Peyer's patch (tissue), 4 donors: ENCODE results near the gene CDCA4.

ENCODE experiments used
- POLR2A ChIP-seq, 2 donors: fragments of 450-650 bp; IDR thresholded peaks; one replicate each; pipeline ENCODE4 v1.5.1; 2017; ENCODE audit warnings: antibody characterized with exemption in 2 of 2, mild to moderate bottlenecking in 2 of 2, moderate library complexity in 2 of 2
- TF ChIP-seq, protein P1 (sequence below), 6 experiments: fragments of 450-650 bp in 4 of 6; fragments of 200-600 bp in 2 of 6; sonication (generic) in 1 of 6; IDR thresholded peaks; one replicate each; pipeline ENCODE4 v1.5.1; 2017 to 2019; ENCODE audit warnings: antibody characterized with exemption in 6 of 6, mild to moderate bottlenecking in 3 of 6, moderate library complexity in 1 of 6

- TF ChIP-seq POLR2A (IDR thresholded peaks at IDR 0.05), result no peak
- TF ChIP-seq, protein P1, sequence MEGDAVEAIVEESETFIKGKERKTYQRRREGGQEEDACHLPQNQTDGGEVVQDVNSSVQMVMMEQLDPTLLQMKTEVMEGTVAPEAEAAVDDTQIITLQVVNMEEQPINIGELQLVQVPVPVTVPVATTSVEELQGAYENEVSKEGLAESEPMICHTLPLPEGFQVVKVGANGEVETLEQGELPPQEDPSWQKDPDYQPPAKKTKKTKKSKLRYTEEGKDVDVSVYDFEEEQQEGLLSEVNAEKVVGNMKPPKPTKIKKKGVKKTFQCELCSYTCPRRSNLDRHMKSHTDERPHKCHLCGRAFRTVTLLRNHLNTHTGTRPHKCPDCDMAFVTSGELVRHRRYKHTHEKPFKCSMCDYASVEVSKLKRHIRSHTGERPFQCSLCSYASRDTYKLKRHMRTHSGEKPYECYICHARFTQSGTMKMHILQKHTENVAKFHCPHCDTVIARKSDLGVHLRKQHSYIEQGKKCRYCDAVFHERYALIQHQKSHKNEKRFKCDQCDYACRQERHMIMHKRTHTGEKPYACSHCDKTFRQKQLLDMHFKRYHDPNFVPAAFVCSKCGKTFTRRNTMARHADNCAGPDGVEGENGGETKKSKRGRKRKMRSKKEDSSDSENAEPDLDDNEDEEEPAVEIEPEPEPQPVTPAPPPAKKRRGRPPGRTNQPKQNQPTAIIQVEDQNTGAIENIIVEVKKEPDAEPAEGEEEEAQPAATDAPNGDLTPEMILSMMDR (IDR thresholded peaks at IDR 0.05), result no peak
These were observed 5.6 kb downstream of the CDCA4 start for GRCh38 chr14:105015242-105015641.
